Omental fat pad (tissue), 4 donors: ENCODE measurements around the gene CCDC27. TPM values are rescaled to one million over a fixed set of nuclear protein-coding genes. Genes with fewer than 3 reads are reported as not detected.
"Not testable (repeated sequence)": the region's sequence is repeated elsewhere in the genome, so short reads cannot be mapped to it uniquely, and the experiment has no call there.

Experiments
- ATAC-seq: fragments of 150-250 bp; one replicate; pipeline ENCODE4 v1.9.1; 2016; ENCODE audit warnings: mild to moderate bottlenecking, moderate library complexity; ENCODE audit not compliant: low FRiP score
- DNase-seq: peaks from one replicate; pipeline ENCODE4 v3.0.0-alpha.2; 2019; ENCODE audit warnings: low spot score
- total RNA-seq, 4 donors: library from RNA; depleted of rRNA; stranded (reverse); fragments of >200 nt; gene quantifications; one replicate each; pipeline ENCODE4 v1.1.0, GENCODE V29; 2016
- TF ChIP-seq, protein P1 (sequence below), 3 donors: fragments of 450-650 bp; IDR thresholded peaks; one replicate each; pipeline ENCODE4 v1.5.1; 2016 to 2017; ENCODE audit warnings: antibody characterized with exemption in 3 of 3, mild to moderate bottlenecking in 3 of 3, moderate library complexity in 2 of 3

Gene CCDC27
- total RNA-seq, 4 donors from 2014 or later: not detected

DNA sequence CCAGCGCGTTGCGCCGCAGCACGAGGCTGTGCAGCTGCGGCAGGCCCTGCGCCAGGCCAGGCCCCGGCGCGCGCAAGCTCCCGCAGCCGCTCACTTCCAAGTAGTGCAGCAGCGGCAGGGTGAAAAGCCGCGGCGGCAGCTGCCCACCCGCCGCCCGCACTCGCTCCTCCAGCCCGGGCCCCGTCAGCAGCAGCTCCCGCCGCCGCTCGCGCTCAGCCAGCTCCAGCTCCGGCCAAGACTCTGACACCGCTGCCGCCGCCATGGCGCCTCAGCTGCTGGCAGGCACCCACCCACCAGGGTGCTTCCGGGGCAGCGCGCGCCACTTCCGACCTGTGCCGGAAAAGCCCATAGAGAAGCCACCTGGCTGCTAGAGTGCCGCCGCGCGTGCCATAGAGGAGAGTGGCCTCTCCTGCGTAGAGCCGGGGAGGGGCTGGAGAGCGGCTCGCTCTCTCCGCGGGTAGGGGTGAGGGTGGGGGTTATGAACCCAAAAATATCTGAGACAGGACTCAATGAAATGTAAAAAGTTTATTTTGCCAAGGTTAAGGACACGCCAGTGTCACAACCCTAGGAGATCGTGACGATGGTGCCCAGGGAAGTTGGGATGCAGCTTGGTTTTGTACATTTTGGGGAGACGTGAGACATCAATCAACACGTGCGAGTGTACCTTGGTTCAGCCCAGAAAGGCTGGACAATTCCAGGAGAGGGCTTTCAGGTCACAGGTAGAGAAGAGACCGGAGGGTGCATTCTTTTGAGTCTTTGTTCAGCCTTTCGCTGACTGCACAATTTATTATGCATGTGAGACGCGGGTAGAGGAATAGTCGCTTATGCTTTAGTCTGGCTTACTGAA lies 44.2 kb downstream of the CCDC27 start, which contains the start of gene LRRC47:
Gene LRRC47, minus strand, starts transcription at position 284 of the 847 bp plus-strand sequence. Its CDS starts 22 bp downstream, at position 262.
- DNase-seq: peak; percentile 71
- TF ChIP-seq, protein P1, sequence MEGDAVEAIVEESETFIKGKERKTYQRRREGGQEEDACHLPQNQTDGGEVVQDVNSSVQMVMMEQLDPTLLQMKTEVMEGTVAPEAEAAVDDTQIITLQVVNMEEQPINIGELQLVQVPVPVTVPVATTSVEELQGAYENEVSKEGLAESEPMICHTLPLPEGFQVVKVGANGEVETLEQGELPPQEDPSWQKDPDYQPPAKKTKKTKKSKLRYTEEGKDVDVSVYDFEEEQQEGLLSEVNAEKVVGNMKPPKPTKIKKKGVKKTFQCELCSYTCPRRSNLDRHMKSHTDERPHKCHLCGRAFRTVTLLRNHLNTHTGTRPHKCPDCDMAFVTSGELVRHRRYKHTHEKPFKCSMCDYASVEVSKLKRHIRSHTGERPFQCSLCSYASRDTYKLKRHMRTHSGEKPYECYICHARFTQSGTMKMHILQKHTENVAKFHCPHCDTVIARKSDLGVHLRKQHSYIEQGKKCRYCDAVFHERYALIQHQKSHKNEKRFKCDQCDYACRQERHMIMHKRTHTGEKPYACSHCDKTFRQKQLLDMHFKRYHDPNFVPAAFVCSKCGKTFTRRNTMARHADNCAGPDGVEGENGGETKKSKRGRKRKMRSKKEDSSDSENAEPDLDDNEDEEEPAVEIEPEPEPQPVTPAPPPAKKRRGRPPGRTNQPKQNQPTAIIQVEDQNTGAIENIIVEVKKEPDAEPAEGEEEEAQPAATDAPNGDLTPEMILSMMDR (IDR thresholded peaks at IDR 0.05): no peak
- peak; percentile 96 for ATAC-seq

DNA sequence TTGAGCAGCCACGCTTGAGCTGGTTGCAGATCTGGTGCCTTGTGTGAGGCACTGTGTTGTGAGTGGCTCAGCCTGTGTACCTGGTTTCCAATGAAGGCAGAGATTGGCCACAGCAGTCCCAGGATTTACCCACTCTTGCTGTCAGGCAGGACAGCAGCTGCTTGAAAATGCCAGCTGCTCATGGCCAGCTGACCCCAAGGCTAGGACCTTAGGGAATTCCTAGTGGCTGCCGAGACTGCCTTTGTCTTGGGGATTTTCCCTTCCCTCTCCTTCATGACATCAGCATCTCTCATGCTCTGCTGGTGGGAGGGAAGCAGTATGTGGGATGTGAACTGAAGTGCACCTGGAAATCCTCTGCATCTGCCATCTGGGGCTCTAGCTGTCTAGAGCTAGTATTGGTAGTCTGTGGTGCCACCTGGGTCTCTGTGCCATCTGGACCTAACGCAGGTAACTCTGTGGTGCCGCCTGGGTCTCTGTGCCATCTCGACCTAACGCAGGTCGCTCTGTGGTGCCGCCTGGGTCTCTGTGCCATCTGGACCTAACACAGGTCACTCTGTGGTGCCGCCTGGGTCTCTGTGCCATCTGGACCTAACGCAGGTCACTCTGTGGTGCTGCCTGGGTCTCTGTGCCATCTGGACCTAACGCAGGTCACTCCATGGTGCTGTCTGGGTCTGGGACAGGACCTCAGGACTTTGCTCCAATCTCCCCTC lies 47.9 kb downstream of the CCDC27 start:
- DNase-seq (no peak), ATAC-seq (no peak)
- TF ChIP-seq, protein P1 (IDR thresholded peaks at IDR 0.05): no peak

DNA sequence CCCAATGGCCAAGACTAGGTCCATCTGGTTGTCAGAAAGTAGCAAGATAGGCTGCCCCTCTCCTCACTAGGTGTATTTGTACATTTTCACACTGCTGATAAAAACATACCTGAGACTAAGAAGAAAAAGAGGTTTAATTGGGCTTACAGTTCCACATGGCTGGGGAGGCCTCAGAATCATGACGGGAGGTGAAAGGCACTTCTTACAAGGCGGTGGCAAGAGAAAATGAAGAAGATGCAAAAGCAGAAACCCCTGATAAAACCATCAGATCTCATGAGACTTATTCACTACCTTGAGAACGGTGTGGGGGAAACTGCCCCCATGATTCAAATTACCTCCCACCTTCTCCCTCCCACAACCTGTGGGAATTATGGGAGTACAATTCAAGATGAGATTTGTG lies 48.5 kb downstream of the CCDC27 start:
- not testable (repeated sequence) for DNase-seq, ATAC-seq

DNA sequence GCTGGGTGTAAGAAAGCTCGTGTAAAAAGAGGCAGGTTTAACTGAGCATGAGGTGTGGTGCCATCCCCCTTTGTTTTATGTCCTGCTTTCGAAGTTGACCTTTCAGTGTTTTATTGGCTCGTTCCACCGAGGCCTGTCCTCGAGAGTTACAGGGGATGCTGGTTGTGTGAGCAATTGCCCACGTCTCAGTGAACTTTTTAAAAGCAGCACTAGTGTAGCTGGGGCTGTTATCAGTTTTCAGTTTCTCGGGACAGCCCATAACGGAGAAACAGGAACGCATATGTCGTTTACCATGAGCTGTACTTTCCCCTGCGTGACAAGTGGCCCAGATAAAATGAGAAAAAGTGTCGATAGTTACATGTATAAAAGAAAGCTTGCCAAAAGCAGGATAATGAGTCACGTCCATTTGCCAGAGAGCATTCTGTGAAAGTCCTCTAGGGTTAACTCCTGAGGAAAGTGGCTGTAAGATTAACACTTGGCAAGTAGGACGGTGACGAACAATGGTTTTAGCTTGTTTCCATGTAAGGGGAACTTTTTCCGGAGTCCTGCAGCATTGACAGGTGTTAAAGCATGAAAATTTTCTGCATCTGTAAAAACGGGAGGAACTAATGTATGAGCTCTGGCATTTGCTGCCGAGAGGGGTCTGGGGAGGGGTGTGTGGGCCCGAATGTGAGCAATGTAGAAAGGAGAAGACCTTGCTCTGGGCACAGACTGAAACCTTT lies 51.8 kb downstream of the CCDC27 start:
- no peak for DNase-seq
- TF ChIP-seq, protein P1 (IDR thresholded peaks at IDR 0.05): no peak

DNA sequence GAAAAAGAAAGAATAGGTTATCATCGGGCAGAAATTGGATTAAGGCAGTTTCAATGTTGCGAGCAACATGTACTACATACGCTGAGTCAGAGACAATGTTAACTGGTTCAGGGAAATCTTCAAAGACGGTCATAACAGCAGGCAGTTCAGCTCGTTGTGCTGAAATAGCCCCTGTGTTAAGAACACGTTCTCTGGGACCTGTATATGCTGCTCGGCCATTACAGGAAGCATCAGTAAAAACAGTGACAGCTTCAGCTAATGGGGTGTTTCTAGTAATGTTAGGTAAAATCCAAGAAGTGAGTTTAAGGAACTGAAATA lies 52.3 kb downstream of the CCDC27 start:
- not testable (repeated sequence) for DNase-seq, ATAC-seq

More for the DNA sequence above, 51.8 kb downstream of the CCDC27 start:
- no peak for ATAC-seq

DNA sequence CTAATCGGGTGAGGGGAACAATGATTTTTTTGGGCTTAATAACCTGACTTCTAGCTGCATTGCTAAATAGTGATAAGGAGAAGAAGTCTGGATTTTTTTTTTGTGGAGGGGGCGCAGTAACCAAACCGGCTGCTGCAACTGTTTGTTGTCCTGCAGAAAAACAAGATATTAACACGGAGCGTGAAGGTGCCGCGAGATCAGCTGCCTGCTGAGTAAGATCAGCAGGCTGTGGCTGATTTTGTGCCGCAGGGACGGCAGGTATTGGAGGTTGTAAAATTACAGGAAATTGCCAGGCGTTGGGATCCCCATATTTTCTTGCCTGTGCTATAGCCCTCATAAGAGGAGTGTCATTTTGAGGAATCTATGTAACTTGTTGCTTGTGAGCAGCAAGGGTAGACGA lies 52.8 kb downstream of the CCDC27 start:
- DNase-seq (no peak), ATAC-seq (no peak)
- TF ChIP-seq, protein P1 (IDR thresholded peaks at IDR 0.05): no peak

DNA sequence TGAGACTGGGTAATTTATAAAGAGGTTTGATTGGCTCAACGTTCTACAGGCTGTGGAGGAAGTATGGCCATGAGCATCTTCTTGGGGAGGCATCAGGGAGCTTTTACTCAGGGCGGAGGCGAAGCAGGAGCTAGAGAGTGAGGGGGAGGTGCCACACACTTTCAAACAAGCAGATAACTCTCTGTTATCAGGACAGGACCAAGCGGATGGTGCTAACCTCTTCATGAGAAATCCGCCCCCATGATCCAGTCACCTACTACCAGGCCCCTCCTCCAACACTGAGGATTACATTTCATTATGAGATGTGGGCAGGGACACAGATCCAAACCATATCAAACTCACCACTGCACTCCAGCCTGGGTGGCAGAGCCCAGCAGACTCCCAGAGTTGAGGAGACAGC lies 55.5 kb downstream of the CCDC27 start:
- ATAC-seq: no peak
- TF ChIP-seq, protein P1 (IDR thresholded peaks at IDR 0.05): no peak
- DNase-seq: no peak
